GM21723 (cell line): ENCODE data around the gene CST7.
"Not testable (repeated sequence)": the region's sequence is repeated elsewhere in the genome, so short reads cannot be mapped to it uniquely, and the experiment has no call there.

Source experiments
- ATAC-seq: cut with Tn5 transposase; IDR thresholded peaks from one replicate; pipeline ENCODE4 v1.9.1; 2021; ENCODE audit warnings: mild to moderate bottlenecking, moderate library complexity; ENCODE audit not compliant: unreplicated experiment

CST7 gene

DNA sequence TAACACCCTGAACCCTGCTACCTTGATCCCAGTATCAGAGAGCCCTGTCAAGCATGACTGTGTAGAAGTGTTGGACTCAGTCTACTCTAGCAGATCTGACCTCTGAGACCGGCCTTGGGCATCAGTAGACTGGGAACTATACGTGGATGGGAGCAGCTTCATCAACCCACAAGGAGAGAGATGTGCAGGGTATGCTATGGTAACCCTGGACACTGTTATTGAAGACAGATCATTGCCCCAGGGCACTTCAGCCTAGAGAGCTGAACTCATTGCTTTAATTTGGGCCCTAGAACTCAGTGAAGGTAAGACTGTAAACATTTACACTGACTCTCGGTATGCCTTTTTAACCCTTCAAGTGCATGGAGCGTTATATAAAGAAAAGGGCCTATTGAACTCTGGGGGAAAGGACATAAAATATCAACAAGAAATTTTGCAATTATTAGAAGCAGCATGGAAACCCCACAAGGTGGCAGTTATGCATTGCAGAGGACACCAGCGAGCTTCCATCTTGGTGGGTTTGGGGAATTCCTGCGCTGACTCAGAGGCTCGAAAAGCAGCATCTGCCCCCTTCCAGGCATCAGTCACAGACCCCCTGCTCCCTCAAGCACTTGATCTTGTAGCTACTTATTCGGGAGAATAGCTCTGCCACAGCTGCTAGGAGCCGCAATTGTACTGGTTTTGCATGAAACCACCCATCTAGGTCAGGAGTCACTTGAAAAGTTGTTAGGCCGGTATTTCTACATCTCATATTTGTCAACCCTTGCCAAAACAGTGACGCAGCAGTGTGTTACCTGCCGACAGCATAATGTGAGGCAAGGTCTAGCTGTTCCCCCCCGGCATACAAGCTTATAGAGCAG, 19.0 kb upstream of the CST7 start:
- ATAC-seq: not testable (repeated sequence)

DNA sequence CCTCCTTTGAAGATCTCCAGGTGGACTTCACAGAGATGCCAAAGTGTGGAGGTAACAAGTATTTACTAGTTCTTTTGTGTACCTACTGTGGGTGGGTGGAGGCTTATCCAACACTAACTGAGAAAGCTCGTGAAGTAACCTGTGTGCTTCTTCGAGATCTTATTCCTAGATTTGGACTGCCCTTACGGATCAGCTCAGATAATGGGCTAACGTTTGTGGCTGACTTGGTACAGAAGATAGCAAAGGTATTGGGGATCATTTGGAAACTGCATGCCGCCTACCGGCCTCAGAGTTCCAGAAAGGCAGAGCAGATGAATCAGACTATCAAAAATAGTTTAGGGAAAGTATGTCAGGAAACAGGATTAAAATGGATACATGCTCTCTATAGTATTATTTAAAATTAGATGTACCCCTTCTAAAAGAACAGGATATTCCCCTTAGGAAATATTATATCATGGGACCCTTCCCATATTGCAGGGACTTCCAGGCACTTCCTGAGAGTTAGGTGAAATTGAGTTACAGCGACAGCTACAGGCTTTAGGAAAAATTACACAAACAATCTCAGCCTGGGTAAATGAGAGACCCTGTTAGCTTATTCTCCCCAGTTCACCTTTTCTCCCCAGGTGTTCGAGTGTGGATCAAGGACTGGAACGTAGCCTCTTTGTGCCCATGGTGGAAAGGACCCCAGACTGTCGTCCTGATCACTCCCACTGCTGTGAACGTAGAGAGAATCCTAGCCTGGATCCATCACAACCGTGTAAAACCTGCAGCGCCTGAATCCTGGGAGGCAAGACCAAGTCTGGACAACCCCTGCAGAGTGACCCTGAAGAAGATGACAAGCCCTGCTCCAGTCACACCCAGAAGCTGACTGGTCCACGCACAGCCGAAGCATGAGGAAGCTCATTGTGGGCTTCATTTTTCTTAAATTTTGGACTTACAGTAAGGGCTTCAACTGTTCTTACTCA, 18.1 kb upstream of the CST7 start:
- not testable (repeated sequence) for ATAC-seq

DNA sequence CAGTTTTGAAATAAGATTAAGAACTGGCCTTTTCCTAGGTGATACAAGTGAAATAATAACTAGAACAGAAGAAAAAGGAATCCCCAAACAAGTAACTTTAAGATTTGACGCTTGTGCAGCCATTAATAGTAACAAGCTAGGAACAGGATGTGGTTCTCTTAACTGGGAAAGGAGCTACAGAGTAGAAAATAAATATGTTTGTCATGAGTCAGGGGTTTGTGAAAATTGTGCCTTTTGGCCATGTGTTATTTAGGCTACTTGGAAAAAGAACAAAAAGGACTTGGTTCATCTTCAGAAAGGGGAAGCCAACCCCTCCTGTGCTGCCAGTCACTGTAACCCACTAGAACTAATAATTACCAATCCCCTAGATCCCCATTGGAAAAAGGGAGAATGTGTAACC, 17.2 kb upstream of the CST7 start:
- ATAC-seq: not testable (repeated sequence)

DNA sequence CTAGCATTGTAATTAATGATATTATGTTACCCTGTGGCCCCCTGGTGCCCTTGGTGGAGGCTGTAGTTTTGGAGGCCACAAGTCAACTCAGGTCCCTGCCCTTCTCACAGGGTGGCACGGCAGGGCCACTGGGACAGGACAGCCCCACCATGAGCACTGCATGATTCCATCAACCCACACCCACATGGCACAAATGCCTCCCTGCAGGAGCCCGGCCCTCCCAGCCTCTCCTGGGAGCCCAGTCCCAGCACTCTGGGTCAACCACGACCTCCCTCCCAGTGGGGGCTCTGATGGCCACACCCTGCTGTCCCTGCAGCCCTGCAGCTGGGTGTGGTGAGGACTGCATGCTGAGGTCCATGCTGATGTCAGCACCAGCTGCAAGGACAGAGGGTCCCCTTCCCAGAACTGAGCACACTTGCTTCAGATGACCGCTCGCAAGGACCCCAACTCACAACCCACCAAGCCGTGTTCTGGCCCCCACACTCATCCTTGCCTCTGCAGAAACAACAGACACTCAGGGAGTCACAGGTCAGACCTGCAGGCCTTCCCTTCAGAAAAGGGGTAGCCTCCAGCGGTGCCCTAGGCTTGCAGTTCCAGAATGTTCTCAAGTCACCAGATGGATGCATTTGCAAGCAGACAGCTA, 15.7 kb upstream of the CST7 start:
- no peak for ATAC-seq

DNA sequence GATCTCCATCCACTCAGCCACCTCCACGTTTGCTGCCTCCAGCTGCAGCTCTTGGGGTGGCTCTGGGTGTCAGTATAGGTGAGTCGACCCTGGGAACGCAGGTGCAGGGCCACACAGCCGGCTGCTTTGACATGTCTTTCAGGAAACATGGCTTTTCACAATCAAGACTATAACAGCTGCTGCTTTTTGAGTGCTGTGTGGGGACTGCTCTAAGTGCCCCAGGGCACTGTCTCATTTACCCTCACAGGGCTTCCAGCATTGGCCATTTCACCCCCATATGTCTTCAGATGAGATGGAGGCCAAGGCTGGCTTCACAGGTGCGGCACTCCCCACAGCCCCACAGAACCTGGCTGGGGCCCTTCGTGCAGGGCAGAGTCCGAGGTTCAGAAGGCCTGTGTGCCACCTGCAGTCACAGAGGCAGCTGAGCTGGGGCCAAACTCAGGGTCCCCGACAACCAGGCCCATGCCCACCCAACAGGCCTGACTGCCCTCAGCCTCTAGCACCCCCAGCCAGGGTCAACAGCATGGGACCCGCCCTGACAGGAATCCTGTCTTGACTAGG, 14.9 kb upstream of the CST7 start:
- ATAC-seq: no peak

DNA sequence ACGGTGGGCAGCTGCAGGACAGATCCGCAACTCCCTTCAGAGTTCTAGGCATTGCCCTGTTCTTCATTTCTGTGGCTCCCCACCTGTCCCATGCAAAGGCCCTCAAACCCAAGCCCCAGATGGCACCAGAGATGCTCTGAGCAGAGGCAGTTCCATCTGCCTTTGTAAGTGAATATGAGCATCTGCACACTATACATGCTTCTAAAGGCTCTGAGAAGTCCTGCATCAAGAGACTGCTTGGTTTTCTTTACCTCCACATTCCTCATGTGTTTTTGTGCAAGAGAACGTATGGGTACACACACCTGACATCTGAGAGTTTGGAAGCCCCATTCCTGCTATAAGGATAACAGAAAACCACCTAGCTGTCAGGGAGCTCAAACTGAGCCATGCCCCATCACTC, 14.4 kb upstream of the CST7 start:
- ATAC-seq: no peak

DNA sequence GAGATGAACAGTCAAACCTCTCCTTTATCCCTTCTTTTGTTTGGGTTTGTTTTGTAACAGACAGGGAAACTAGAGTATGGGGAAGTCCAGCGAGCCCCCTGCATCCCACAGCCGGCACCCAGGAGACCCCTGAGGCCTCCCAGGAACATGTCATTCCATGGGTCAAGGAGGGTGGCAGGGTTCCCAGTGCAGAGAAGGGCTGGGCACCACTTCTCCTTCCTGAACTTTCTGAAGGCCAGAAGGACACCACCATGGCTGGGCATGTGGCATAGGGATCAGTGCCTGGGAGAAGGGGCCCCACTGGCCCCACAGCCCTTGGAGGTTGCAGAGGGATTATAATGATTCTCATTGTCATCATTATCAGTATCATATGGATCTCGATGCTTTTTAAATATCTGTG, 13.9 kb upstream of the CST7 start:
- ATAC-seq: no peak

DNA sequence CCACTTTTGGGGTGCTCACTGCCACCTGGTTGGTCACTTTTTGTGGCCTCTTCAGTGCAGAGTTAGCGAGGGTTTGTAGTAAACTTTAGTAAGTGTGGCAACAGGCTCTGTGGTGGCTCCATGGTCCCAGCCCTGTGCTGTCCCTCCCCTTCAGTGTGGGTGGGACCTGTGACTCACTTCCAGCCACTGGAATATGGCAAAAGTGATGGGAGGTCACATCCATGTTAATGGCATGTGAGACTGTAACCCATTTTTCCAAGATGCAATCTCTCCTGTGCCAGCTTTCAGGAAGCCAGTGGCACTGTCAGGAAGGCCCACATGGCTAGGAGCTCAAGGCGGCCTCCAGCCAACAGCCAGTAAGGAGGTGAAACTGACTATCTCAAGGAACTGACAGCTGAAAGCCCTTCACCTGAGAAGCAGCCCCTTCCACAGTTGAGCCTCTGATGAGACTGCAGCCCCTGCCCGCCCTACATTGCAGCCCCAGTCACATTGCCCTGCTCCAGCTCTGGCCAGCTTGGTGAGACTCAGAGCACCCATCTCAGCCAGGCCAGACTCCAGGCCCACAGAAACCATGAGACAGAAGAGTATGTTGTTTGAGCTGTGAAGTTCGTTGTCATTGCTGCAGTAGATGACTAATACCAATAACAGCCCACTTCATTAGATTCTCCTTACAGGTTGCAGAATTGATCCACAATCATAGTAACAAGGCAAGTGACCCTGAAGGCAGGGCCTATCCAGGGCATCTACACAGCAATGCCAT, 13.1 kb upstream of the CST7 start:
- no peak for ATAC-seq

DNA sequence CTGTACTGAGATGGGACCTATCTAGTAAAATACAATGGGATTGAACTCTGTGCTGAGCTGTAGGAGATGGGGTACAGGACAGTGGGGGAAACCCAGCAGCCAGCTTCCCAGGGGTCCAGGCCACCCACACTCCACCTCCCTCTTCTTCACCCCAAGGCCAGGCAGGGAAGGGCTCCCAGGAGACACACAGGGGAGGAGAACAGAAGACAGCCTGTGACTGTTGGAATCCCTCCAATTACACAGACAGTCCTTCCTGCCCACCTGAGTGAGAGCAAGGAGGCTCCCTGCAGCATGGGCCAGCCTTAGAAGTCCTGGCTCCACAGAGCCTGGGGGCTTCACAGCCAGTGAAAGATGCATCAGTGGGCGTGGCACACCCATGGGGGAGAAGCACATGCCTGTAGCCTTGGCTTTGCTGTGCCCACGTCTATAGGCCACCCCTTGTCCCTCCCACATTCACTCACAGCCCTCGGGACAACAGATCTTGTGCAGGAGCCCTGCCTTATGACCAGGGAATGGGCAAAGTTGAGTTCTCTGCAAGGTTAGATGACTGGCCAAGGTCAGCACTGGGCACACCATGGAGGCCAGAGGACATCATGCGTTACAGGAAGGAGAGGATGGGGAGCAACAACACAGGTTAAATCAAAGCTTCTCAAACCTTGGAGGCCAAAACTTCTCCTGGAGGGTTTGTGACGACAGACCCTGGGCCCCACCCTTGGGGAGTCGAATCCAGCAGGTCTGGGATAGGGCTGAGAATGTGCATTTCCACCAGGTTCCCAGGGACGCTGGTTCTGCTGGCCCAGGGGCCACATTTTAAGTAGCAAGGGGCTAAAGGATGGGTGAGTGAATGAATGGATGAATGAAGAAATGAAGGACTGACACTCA, 12.3 kb upstream of the CST7 start:
- ATAC-seq: no peak

DNA sequence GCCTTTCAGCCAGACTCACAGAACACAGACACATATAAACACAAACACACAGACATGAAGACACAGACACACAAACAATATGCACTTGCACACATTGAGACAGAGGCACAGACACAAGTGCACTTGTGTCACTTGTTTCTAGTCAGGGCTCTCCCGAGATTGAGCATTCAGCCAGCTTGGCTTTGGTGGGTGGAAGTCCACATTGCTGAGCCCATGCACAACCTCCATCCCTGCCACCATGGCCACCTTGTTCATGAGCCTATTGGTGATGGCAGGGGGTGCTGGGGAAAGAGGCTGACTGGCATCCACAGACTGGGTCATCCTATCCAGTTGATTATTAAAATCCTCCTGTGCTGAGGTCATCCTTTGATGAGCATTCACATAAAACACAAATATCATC, 11.5 kb upstream of the CST7 start:
- ATAC-seq: no peak

DNA sequence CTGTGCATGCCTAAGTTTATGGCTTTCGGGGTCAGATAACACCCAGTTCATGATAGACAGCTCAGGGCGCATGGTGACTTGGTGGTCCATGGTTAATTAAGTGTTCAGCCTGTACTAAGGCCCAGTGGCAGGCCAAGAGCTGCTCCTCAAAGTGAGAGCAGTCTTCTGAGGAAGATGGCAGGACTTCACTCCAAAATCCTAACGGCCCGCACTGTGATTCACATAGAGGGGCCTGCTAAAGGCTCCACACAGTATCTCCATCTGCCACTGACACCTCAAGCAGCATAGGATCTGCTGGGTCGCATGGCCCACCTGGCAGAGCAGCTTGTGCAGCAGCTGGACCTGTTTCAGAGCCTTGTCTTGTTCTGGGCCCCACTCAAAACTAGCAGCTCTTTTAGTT, 10.6 kb upstream of the CST7 start:
- no peak for ATAC-seq

DNA sequence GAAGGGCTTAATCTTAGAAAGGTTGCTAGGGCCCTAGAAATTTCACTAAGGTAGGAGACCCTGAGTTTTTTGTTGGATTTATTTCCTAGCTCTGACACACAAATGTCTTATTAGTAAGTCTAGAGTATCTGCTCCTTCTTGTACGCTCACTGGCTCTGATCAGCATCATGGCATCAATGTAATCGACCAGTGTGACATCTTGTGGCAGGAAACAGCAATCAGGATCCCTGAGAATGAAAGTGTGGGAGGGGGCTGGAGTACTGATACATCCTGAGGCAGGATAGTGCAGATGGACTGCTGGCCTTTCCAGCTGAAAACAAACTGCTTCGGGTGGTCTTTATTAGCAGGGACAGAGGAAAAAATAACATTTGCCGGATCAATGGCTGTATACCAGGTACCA, 10.0 kb upstream of the CST7 start:
- no peak for ATAC-seq

DNA sequence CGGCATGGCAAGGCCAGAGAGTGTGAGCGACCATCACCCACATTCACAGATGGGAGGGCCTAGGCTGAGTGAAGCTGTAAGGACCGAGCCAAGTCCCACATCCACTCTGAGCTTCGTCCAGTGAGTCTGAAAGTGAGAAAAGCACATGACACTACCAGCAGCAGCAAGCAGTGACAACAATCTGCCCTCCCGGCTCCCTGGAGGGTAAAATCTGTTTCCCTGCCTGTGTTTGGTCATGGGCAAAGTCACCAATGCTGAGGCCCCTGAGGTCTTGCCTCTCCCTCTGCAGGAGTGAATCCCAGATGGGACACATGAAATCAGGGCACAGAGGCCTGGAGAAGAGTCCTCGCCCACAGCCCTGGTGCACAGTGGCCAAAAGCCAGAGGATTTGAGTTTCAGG, 6.4 kb upstream of the CST7 start:
- ATAC-seq: no peak

DNA sequence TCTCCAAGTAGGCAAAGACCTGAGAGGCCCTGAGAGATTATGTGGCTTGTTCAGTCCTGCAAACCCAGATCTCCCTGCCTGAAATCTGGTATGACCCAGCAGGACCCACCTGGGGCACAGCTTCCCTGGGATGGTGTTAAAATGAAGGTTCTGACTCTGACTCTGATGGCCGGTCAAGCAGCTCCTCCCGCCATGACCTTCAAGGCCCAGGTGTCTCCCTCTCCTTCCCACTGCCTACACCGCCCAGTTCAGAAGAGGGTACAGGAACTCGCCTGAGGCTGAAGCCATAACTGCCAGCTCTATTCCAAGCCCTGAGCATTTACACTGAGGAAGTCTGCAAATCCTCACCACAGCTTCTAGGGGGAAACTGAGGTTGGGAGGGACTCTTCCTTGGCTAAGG, 5.9 kb upstream of the CST7 start:
- no peak for ATAC-seq

DNA sequence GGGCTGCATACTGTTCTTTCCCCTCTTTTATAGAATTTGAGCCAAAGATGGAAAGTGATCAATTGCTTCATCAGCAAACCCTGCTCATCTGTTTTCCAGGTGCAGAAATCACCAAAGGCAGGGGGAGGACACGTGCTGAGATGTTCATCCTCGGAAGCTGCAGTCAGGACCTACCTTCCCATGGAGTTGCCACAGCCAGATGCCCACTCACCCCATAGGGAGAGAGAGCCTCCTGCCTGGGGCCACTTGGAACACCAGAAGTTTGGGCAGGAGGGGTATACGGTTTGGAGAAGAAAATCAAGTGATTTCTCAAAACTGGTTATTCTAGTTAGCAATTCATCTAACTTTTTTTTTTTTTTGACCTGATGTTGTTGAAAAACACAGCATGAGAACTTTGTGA, 5.3 kb upstream of the CST7 start:
- no peak for ATAC-seq

DNA sequence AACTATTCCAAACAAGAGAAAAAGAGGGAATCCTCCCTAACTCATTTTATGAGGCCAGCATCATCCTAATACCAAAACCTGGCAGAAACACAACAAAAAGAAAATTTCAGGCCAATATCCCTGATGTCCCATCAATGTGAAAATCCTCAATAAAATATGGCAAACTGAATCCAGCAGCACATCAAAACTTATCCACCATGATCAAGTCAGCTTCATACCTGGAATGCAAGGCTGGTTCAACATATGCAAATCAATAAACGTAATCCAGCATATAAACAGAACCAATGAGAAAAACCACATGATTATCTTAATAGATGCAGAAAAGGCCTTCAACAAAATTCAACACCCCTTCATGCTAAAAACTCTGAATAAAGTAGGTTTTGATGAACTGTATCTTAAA, 2.7 kb upstream of the CST7 start:
- ATAC-seq: not testable (repeated sequence)

DNA sequence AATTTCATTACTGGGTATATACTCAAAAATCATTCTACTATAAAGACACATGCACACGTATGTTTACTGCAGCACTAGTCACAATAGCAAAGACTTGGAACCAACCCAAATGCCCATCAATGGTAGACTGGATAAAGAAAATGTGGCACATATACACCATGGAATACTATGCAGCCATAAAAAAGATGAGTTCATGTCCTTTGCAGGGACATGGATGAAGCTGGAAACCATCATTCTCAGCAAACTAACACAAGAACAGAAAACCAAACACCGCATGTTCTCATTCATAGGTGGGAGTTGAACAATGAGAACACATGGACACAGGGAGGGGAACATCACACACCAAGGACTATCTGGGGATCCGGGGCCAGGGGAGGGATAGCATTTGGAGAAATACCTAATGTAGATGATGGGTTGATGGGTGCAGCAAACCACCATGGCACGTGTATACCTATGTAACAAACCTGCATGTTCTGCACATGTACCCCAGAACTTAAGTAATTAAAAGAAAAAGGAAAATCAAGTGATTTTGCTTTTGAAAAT, 602 bp upstream of the CST7 start:
- not testable (repeated sequence) for ATAC-seq

DNA sequence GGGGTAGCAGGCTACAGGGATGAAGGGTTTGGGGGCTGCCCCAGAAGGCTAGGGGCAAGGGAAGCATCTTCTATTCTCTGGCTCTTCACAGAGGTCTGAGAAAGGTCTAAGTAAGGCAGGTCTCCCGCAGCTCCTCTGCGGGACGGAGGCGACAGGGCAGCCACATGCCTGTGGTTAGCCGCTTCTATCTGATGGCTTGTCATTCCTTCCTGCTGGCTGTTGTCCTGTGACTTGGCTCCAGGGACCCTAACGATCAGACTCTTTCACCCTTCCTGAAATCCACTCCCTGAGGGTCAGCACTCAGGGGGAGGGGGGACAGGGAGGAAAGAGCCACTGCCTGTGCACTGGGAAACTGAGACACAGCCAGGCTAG, 673 bp downstream of the CST7 start:
- ATAC-seq: no peak

DNA sequence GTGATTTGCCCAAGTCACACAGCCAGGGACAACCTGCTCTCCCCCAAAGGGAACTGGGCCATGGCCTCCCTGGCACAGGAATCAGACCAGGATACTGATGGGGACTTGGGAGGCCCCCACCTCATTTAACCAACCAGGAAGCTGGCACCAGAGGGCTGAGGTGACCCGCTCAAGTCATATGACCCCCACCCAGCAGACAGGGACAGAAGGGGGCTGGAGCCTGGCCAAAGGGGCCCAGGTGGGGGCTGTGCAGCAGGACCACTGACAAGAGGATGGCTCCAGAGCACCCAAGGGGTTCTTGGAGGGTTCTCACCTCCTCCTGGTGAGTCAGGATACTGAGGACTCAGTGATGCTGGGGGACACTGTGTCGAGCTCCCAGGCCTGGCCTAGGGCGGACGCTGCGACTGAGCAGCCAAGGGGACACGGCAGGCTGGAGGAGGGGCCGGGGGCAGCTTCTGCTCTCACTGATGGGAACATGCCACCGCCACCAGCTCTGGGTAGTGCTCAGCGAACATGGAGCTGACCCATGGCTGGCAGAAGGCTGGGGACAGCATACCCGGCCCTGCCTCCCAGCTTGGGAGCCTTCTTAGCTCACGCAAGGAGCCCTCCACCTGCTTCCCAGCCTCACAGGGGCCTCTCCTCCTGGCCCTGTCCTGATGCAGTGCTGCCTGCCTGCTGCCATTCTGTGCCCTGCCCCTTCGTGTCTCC, 1.2 kb downstream of the CST7 start:
- ATAC-seq: no peak
